ENCODE results near the gene UQCRQ.
"Not testable (repeated sequence)": the region's sequence is repeated elsewhere in the genome, so short reads cannot be mapped to it uniquely, and the experiment has no call there.

UQCRQ gene

DNA sequence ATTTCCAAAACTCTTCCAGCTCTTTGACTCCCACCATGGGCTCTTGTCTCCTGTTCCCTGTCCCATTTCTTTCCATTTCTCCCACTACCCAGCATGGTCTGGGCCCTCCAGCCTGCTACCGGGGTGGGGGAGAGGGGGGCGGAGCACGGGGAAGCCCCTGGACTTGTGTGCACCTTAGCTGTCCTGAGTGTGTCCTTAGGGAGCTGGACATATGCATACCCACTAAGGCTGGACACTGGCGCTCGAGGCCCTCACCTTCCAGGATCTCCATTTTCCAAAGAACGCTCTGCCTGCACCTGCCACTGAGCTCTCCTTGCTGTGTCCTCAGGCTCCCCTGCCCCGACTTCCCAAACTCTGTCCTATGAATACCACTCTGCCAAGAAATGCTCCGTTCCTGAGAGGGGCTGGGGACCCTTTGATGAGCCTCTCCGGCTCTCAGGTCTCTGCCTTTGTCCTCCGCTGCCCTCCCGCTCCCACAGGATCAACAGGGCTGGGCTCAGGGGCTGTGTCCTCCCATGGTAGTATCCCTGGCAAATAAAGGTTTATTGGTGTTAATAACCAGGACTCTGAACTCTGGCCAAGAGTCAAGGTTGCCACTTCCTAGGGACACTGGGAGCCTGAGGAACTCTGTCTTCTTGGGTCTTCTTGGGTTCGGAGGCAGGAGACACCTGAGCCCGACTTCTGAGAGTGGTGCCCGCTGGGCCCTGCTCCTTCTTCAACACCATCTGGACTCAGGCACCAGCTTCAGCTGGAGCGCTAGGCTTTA is 35.2 kb upstream of the UQCRQ start:
- no peak overlapping the region for H3K27ac ChIP-seq
- no peak for DNase-seq (ENCODE audit: low read depth, low spot score)

DNA sequence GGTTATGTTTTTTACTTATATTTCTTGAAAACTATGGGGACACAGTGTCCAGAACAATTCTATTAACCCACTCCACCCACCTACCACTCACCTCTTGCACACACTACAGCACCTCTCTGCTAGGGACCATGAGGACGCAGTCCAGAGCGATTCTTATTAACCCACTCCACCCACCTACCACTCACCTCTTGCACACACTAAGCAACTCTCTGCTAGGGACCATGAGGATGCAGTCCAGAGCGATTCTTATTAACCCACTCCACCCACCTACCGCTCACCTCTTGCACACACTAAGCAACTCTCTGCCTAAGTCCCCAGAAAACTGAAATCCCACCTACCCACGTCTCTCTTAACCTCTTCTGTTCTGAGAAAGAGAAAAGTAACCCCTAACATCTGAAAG is 33.8 kb upstream of the UQCRQ start:
- DNase-seq (ENCODE audit: low read depth, low spot score), result no peak
- H3K27ac ChIP-seq, result no peak overlapping the region

DNA sequence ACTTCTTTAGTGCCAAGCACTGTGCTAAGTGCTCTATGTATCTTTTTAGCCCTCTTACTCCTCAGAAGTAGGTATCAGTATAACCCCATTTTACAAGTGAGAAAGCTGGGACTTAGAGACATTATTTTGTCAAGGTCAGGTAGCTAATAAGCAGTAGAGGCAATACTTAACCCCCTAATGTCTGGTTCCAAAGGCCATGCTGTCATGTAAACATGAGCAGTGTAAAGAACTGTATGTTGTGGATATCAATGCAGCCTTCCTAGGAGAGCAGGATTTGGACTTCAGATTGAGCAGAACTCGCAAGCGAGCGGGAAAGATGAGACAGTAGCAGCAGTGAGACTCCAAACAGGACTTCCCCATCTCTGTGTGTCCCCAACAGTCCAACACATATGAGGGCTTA is 32.4 kb upstream of the UQCRQ start:
- H3K27ac ChIP-seq, result no peak overlapping the region
- DNase-seq (ENCODE audit: low read depth, low spot score), result no peak

DNA sequence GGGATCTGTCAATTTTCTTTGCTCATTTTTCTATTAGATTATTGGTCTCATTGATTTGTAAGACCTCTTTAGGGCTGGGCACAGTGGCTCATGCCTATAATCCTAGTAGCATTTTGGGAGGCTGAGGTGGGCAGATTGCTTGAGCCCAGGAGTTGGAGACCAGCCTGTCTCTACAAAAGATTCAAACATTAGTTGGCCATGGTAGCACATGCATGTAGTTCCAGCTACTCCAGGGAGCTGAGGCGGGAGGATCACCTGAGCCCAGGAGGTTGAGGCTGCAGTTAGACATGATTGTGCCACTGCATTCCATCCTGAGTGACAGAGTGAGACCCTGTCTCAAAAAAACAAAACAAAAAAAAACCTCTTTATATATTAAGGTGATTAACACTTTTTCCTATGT is 29.6 kb upstream of the UQCRQ start:
- DNase-seq (ENCODE audit: low read depth, low spot score), result no peak
- H3K27ac ChIP-seq, result no peak overlapping the region

DNA sequence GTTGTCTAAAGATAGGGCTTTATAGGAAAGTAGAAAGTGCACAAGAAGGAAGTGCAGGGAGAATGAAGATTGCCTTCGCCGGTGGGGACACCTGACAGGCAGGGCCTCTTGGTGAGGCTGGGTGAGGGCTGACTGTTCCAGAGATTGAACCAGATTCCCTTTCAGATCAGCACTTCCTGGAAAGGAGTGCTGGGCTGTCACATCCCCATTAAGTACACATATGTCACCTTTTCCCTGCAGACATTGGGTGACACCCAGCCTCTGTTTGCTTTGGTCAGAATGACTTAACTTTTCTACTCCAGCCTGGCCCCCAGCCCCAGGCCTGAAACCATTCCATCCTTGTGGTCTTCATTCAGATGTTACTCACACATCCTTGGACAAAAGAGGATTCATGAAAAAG is 28.6 kb upstream of the UQCRQ start:
- H3K27ac ChIP-seq, result no peak overlapping the region
- no peak for DNase-seq (ENCODE audit: low read depth, low spot score)

DNA sequence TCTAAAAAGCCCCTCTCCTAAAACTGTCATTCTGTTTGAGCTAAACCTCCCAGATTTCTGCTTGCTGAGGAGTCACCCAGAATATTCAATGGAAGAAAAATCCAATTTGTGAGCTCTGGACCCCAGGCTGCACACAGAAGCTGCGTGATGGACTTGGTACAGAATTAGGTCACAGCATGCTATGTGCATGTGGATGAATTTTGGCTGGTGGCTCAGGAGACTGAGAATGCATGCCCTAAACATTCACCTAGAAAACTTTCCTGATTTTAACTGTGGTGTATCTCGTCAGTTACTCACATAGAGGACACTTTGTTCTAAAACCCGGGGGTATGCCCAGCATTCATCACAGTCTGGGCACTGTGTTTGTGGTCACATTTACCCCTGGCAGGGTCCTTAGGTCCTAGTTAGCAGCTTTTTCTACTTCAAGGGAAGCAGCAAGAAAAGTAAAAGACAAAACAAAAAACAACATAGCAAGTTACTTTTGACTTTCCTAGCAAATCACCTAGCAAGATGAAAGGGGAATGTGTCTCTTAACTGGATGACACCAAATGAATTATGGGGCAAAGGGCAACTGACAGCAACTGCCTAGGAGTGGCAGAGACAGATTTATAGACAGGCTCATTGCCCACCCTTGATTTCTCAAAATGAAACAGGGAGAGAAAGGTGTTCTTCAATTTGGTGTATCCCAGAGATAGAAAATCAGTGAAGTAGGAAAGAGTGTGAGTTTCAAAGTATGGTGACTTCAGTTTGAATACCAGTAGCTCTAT is 27.7 kb upstream of the UQCRQ start:
- H3K27ac ChIP-seq, result peak overlapping the region; percentile 78
- DNase-seq (ENCODE audit: low read depth, low spot score), result no peak

DNA sequence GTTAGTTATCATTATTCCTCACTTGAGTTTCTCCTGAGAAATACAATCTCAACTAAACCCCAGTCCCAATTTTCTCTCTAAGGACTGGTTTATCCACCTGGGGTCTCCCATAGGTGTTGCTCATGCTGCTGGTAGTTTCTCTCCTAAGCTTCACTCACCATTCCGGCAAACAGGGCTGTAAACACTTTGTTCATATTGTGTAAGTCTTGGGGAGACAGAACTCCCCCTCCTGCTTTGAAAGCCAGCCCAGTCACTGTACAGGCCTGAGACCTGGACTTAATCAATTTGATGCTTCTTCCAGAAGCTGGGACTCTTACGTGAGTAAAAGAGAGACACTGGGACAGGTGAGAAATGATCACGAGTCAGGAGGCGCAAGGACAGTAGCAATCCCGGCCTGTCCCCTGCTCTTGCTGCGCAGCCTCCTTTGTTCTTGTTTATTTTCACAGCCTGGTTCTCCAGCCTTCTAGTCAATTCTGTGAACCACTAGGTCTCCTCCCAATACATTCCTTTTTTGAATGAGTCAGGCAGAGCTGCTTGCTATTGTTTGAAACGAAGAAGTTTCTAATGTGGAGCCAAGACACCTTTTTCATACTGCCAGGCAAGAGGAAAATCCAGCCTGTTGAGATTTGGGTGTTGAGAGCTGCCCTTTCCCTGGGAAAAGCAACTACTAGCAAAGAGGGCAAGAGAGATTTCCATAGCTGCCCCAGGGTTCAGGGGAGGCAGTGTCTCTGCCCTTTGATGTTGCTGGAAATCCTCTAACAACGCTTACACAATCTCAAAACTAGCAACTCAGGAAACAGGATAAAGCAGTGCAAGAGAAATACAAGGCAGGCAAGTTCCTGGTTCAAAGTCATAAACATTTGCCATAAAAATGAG is 26.8 kb upstream of the UQCRQ start:
- DNase-seq (ENCODE audit: low read depth, low spot score), result peak; percentile 53
- H3K27ac ChIP-seq, result peak overlapping the region; percentile 78

DNA sequence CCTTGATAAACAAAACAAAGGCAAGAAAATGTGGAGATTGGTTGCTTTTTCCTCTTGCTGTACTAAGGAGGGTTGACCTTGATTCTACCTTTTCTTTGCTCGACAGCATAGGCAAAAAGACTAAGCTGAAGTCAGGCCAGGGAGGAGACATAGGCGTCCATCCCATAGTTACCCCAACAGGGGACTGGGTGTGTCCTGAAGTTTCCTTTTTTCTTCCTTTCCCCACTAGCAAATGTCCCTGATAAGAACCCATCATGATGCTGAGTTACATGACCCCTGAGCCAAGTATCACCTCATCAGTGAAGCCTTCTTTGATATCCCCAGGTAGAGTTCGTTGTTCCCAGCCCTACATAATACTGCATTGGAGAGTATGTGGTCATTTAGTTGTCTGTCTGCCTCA is 26.1 kb upstream of the UQCRQ start:
- DNase-seq (ENCODE audit: low read depth, low spot score), result no peak
- H3K27ac ChIP-seq, result peak overlapping the region; percentile 78

DNA sequence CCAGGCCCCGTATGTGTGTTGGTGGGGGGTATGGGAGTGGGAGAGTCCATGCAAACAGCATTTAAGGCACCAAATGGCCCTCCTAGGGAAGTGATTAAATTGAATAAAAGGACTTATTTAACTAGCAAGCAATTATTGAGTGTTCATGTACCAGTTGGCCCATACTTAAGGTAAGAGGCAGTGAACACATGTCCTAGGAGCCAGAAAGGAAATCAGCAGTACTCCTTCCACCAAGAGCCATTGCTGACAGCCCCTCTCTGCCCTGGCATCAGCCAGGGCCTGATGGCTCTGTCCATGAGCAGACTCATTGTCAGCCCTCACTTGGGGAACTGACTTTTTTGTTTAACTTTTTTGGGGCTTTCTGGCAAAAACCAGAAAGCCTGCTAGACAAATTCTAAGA is 25.5 kb upstream of the UQCRQ start:
- no peak for DNase-seq (ENCODE audit: low read depth, low spot score)
- peak overlapping the region; percentile 78 for H3K27ac ChIP-seq

DNA sequence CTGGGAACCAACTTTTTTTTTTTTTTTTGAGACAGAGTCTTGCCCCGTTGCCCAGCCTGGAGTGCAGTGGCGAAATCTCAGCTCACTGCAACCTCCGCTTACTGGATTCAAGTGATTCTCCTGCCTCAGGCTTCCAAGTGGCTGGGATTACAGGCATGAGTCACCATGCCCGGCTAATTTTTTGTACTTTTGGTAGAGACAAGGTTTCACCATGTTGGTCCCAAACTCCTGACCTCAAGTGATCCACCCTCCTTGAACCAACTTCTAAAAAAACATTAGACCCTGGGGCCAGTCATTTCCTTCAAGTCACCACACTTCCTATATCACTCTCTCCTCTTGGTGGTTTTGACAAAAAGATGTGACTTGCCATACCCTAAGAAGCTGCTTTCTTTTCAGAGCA is 25.1 kb upstream of the UQCRQ start:
- peak overlapping the region; percentile 78 for H3K27ac ChIP-seq
- DNase-seq (ENCODE audit: low read depth, low spot score), result no peak

DNA sequence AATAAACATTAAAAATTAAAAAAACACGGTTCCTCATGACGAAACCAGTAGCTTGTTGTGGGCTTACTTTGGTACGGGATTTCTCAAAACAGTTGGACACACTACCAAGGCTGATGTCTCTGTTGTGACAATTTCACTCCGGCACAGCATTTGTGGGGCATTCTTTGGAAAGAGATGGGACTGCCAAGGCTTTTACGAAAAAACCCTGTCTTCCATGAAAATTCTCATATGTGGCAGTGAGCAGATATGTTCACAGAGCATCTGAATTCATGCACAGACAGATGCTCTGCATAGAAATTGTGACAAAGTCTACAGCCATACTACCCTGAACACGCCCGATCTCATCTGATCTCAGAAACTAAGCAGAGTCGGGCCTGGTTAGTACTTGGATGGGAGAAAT is 18.2 kb upstream of the UQCRQ start:
- no peak overlapping the region for H3K27ac ChIP-seq
- DNase-seq (ENCODE audit: low read depth, low spot score), result no peak

DNA sequence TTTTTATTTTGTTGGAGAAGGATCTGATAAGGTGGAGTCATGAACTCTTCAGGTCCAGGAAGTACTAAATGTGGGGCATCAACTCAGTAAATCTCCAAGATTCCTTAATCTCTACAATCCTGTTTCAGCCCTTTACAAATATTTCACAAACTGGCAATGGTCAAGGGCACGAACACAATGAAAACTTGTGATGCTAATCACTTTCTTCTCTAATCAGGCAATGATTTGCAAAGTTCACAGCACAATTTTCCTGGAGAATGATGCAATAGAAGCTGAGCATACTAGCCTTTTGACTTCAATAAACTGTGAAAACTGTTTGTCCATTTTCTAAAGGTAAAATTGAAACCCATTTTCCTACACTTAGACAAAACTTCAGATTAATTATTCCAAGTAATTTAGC is 17.1 kb upstream of the UQCRQ start:
- no peak overlapping the region for H3K27ac ChIP-seq
- no peak for DNase-seq (ENCODE audit: low read depth, low spot score)

DNA sequence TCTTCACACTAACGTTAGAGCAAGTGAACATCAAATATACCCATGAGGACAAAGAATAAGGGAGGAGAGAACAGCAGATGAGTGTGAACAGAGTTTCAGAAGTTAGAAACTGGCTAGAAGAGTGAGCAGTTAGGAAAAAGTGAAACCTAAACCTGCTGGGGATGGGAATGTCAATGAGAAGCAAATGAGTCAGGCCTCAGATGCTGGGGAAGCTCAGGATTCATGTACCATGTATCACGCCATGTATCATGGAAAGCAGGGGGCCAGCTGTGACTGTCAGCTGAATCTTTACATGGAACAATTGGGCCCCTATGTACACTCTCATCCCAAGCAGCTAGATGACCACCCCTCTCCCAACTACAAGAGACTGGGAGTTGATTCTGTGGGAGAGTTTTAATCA is 16.4 kb upstream of the UQCRQ start:
- no peak overlapping the region for H3K27ac ChIP-seq
- no peak for DNase-seq (ENCODE audit: low read depth, low spot score)

DNA sequence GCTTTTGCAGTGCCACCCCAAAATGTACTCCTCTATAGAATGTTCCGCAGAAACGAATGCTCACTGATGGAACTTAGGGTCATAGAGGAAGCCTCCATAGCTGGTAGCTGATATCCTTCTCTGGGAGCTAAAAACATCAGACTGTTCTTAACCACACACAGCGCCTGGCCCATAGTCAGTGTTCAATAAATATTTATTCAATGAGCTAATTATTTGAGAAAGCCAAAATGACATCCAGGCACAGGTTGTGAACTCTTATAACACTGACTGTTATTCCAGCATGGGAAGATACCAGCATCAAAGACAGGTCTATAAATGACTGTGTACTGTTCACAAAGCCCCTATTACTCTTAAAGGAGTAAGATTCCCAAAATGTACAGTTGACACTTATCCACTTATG is 13.1 kb upstream of the UQCRQ start:
- no peak overlapping the region for H3K27ac ChIP-seq
- DNase-seq (ENCODE audit: low read depth, low spot score), result no peak

DNA sequence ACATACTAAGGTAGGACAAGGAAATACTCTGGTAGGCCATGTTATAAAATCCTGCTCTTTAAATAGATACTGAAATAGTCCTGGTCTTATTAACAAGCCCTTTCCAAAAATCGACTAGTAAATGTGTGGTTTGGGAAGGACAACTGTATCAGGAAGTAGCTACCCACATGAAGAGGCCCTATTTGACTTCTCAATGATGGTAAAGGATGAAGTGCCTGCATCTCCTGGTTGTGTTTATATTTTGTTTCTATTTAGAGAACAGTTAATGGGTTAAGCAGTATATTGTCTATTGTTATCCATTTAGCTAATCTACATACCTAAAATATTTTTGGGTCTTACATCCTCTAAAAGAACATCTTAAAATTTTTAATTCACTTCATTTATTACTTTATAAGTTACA is 12.7 kb upstream of the UQCRQ start:
- H3K27ac ChIP-seq, result no peak overlapping the region
- DNase-seq (ENCODE audit: low read depth, low spot score), result no peak

DNA sequence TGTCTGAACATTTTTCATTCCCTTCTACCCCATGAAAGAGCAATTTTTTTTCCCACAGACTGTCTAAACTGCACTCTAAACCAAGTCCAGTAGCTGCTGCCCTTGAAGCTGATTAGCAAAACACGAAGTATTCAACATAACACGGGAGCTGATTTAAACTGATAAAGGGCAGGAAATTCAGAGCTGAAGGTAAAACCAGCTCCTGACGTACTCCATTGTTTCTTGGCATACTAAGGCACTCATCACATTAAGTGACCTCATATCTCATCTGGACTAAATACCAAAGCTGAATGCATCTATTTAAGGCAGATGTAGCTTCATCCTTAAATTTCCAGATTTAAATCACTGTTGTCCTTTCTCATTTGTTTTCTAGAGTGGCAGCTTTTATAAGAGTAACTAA is 12.1 kb upstream of the UQCRQ start:
- DNase-seq (ENCODE audit: low read depth, low spot score), result no peak
- H3K27ac ChIP-seq, result no peak overlapping the region

DNA sequence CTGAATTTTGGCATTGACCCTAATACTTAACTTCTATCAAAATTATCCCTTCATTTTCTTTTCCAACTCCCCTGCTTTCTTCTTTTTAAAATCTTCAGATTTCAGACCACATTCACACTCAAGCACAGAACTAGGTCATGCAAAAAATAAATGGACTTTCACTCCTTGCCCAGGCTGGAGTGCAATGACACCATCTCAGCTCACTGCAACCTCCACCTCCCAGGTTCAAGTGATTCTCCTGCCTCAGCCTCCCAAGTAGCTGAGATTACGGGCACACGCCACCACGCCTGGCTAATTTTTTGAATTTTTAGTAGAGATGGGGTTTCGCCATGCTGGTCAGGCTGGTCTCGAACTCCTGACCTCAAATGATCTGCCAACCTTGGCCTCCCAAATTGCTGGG is 11.4 kb upstream of the UQCRQ start:
- not testable (repeated sequence) for H3K27ac ChIP-seq; DNase-seq (ENCODE audit: low read depth, low spot score)

DNA sequence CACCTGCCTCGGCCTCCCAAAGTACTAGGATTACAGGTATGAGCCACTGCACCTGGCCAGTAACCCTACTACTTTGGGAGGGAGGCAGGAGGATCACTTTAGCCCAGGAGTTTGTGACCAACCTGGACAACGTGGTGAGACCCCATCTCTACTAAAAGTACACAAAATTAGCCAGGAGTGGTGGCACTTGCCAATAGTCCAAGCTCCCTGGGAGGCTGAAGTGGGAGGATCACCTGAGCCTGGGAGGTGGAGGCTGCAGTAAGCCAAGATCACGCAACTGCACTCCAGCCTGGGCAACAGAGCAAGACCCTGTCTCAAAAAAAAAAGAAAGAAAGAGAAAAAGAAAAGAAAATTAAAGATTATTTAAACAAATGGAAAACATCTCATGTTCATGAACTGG is 10.4 kb upstream of the UQCRQ start:
- DNase-seq (ENCODE audit: low read depth, low spot score), result no peak
- H3K27ac ChIP-seq, result no peak overlapping the region

DNA sequence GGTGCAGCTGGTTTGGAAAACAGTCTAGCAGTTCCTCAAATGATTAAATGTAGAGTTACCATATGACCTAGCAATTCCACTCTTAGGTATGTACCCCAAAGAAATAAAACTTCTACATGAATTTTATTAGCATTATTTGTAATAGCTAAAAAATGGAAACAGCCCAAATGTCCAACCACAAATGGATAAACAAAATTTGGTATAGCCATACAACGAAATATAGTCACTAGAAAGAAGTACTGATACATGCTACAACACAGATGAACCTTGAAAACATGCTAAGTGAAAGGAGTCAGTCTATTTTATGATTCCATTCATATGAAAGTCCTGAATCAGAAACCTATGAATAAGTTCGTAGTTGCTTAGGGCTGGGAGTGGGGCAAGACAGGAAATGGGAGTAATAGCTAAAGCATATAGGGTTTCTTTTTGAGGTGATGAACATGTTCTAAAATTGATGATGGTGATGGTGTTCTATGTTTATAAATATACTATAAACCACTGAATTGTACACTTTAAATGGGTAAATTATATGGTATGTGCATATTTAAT is 6.5 kb upstream of the UQCRQ start:
- no peak overlapping the region for H3K27ac ChIP-seq
- no peak for DNase-seq (ENCODE audit: low read depth, low spot score)

DNA sequence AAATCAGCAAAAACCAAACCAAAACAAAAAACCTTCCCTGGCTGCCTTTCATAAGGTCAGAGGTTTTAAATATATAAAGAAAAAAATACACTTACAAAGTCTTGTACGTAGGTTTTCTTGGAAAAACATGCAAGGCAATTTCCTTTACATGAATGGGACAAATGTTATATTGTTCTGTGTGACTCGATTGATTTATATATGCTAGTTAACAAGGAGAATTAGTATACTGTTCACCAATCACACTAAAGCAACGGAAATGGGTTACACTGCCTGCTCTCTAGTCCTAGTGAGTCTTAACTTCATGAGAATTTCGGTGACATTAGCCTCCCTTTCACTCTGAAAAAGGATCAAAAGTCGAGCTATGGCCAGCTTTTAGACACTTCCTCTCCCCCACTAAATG is 5.7 kb upstream of the UQCRQ start:
- no peak overlapping the region for H3K27ac ChIP-seq
- no peak for DNase-seq (ENCODE audit: low read depth, low spot score)
